GM06990 (cell line): ENCODE results near the gene PES1.
"Not testable (repeated sequence)": the region's sequence is repeated elsewhere in the genome, so short reads cannot be mapped to it uniquely, and the experiment has no call there.

Experiments used
- DNase-seq: peaks from one replicate; pipeline ENCODE4 v3.0.0-alpha.2; 2011; ENCODE audit not compliant: insufficient read length; ENCODE audit errors: extremely low read depth
- H3K27me3 ChIP-seq: replicated peaks from 2 replicates; pipeline ENCODE4 v1.6.0; 2011; ENCODE audit warnings: low read length; ENCODE audit not compliant: control insufficient read depth, insufficient read depth
- H3K36me3 ChIP-seq: 2 replicates; pipeline ENCODE4 v1.5.1; 2011; ENCODE audit warnings: low read length; ENCODE audit not compliant: control insufficient read depth, insufficient read depth
- H3K4me3 ChIP-seq: replicated peaks from 2 replicates; pipeline ENCODE4 v1.5.1; 2011; ENCODE audit warnings: low read depth, mild to moderate bottlenecking, control low read depth, low read length
- CTCF ChIP-seq: IDR thresholded peaks from 2 replicates; pipeline ENCODE4 v1.5.1; 2011; ENCODE audit warnings: low read length, control low read depth, mild to moderate bottlenecking, inconsistent platforms; ENCODE audit not compliant: insufficient read depth, poor library complexity, severe bottlenecking

PES1 gene

DNA sequence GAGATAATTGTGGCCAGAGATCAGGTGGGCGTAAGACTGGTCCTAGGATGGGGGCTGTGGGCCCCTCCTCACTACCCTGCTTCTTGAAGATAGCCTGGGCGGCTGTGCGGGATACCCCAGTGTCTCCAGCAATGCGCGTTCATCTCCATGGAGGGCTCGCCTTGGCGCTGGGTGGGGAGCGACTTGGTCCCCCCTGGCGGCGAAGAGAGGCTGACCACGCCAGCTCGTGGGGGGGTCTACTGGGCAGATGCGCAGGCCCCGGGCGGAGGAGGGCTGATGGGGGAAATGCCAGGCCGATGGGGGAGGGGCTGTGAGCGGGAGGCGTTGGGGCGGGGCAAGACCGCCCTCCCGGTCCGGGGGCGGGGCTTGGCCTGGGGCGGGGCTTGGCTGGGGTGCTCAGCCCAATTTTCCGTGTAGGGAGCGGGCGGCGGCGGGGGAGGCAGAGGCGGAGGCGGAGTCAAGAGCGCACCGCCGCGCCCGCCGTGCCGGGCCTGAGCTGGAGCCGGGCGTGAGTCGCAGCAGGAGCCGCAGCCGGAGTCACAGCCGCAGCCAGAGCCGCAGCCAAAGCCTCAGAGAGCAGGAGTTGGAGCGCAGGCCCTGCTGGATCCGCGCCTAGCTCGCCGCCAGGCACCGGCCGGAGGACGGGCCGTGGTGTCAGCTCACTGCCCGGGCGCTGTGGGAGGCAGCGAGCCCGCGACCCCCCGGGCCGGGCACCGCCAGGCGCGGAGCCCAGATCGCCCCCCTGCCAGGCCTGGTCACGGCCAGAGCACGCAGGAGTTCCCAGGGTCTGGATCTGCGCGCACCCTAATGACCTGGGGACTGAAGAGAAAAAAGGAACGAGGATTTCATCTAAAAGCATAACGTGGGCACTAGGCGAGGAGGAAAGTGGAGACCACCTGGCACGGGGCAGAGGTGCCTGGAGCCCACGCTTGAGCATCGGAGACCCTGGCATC lies 43.8 kb upstream of the PES1 start, which contains the start of gene SLC35E4:
Gene SLC35E4, plus strand, starts transcription at position 509 of the 953 bp plus-strand sequence. CDS start 670 bp downstream, outside the sequence.
- Histone ChIP-seq H3K36me3 (no peaks in the 10 kb centered on the region), H3K27me3 (no peaks in the 10 kb centered on the region), H3K4me3 (peak within 1 kb of the TSS; percentile 60)
- TF ChIP-seq CTCF: no peak
- peak; percentile 86 for DNase-seq

DNA sequence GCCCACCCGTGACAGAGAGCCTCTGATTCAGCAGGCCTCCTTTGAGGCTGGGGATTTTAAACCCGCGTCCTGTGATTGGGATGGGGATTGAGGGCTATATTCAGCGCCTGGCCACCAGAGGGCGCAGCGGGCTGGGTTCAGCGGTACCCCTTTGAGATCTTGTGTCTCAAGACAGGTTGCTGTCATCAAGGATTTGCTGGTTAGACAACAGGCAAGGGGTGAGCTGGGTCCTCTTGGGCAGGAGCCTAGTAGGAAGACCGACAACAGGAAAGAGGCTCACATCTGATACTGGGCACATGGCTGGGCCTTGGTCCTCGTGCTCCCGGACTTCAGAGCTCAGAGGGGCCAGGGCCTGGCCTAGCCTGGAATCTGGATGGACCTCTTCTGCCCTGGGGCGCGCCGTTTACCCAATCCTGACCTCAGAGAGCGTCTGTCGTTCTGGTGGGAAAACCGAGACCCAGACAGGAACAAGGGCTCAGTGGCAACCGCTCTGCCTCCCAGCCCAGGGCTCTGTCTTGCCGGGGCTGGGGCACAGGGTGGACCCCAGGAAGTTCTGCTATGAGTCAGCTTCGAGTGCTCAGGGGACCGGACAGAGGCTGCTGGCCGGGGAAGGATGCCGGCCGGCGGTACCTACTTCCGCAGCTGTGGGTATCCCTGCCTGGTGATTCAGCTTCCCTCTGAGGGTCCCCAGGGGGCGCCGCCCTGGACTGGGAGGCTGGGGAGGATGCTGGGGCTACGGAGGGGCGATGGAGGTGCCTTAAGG lies 42.9 kb upstream of the PES1 start:
- TF ChIP-seq CTCF: peak; percentile 95
- Histone ChIP-seq H3K27me3 (no peaks in the 10 kb centered on the region), H3K4me3 (peak overlapping the region; percentile 50), H3K36me3 (no peaks in the 10 kb centered on the region)
- DNase-seq: peak; percentile 86

DNA sequence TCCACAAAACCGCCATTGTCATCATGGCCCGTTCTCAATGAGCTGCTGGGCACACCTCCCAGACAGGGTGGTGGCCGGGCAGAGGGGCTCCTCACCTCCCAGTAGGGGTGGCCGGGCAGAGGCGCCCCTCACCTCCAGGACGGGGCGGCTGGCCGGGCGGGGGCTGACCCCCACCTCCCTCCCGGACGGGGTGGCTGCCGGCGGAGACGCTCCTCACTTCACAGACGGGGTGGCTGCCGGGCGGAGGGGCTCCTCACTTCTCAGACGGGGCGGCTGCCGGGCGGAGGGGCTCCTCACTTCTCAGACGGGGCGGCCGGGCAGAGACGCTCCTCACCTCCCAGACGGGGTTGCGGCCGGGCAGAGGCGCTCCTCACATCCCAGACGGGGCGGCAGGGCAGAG lies 39.8 kb upstream of the PES1 start:
- not testable (repeated sequence) for H3K36me3 ChIP-seq, H3K27me3 ChIP-seq, H3K4me3 ChIP-seq, DNase-seq

DNA sequence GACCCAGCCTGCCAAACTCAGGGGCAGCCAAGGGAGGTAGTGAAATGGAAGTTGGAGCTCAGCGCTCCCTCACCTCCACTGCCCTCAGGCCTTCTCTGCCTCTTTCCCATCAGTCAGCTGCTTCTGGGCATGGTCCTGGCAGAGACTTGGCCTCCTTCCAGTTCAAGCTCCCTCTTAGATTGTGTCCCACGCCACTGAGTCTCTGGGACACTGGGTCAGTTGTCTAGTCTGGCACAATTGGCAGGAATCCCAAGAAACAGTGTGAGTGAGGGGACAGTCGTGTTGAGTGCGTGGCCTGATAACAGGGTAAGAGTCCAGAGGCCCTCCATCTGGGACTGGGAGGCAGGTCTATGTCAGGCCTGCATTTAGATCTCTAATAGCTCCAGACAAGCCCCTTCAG lies 36.8 kb upstream of the PES1 start:
- no peak overlapping the region for H3K4me3 ChIP-seq
- no peaks in the 10 kb centered on the region for H3K27me3 ChIP-seq
- no peak for DNase-seq
- no peak for TF ChIP-seq CTCF
- no peaks in the 10 kb centered on the region for H3K36me3 ChIP-seq

DNA sequence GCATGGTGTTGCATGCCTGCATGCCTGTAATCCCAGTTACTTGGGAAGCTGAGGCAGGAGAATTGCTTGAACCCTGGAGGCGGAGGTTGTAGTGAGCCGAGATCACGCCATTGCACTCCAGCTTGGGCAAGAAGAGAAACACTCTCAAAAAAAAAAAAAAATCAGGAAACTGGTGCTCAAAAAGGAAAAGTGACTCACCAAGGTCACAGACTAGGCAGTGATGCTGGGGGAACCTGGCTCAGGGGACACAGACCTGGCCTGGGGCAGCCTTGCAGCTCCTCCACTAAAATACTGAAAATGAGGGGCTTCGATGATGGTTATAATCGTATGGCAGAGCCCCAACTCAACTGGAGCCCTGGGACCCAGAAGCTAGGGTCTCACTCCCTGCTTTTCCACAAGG lies 35.8 kb upstream of the PES1 start:
- no peaks in the 10 kb centered on the region for H3K36me3 ChIP-seq
- DNase-seq: no peak
- H3K27me3 ChIP-seq: no peaks in the 10 kb centered on the region
- TF ChIP-seq CTCF: no peak
- H3K4me3 ChIP-seq: no peak overlapping the region

DNA sequence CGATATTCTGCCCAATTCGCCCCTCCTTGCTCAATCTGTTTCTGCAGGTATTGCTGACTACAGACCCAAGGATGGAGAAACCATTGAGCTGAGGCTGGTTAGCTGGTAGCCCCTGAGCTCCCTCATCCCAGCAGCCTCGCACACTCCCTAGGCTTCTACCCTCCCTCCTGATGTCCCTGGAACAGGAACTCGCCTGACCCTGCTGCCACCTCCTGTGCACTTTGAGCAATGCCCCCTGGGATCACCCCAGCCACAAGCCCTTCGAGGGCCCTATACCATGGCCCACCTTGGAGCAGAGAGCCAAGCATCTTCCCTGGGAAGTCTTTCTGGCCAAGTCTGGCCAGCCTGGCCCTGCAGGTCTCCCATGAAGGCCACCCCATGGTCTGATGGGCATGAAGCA lies 34.7 kb upstream of the PES1 start:
- Histone ChIP-seq H3K36me3 (no peaks in the 10 kb centered on the region), H3K27me3 (no peaks in the 10 kb centered on the region), H3K4me3 (no peak overlapping the region)
- no peak for TF ChIP-seq CTCF
- DNase-seq: no peak

- H3K4me3 ChIP-seq, H3K36me3 ChIP-seq, H3K27me3 ChIP-seq, DNase-seq: not testable (repeated sequence)
These were observed 28.2 kb upstream of the PES1 start for GRCh38 chr22:30619909-30620308.
